GM10847 (cell line): ENCODE results near the gene MMP24OS.

Experiments used
- POLR2A ChIP-seq: IDR thresholded peaks from 2 replicates; pipeline ENCODE4 v1.6.1; 2011; ENCODE audit not compliant: insufficient read length; ENCODE audit errors: extremely low read depth

Gene MMP24OS

DNA sequence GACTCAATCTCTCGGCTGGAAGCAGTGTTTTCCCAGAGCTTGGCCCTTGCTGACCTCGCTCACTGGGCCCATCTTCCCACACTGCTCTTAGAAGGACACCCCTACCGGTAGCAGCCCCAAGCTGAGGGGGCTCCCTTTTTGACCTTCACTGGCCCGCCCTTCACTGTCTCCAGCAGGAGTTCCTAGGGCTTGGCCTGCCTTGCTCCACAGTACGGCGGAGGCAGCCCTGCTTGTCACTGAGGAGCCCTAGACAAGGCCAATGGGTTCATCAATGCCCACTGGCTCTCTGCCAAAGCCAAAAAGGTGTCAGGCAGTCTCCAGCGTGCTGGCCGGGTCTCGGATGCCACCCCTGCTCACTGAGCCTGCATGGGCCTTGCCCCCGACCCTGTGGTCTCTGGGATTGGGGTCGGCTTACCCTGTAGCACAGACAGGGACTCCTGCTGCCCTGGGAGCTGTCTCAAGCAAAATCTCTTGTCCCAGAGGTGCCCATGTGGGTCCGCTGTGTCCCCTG lies 2.1 kb downstream of the MMP24OS start:
- TF ChIP-seq POLR2A: no peak

DNA sequence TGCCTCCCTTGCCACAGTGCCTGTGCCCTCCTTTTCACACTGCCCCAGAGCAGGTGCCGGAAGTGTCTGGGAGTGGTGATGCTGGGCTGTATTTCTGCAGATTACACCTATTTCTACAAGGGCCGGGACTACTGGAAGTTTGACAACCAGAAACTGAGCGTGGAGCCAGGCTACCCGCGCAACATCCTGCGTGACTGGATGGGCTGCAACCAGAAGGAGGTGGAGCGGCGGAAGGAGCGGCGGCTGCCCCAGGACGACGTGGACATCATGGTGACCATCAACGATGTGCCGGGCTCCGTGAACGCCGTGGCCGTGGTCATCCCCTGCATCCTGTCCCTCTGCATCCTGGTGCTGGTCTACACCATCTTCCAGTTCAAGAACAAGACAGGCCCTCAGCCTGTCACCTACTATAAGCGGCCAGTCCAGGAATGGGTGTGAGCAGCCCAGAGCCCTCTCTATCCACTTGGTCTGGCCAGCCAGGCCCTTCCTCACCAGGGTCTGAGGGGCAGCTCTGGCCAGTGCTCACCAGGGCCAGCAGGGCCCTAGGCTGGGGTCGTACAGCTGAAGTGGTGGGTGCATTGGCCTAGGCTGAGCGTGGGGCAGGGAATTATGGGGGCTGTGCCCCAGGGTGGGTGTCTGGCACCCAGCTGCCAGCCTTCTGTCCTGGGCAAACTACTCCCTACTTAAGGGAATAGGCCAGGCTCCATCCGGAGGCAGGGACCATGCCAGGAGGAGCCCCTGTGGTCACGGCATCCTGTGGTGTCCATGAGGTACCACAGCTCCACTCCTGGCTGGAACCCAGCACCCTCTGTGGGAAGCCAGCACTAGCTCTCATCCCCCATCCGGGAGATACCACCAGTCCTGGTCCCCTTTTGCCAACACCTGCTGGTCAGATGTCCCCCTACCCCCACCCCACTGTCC lies 3.5 kb downstream of the MMP24OS start:
- TF ChIP-seq POLR2A: no peak

DNA sequence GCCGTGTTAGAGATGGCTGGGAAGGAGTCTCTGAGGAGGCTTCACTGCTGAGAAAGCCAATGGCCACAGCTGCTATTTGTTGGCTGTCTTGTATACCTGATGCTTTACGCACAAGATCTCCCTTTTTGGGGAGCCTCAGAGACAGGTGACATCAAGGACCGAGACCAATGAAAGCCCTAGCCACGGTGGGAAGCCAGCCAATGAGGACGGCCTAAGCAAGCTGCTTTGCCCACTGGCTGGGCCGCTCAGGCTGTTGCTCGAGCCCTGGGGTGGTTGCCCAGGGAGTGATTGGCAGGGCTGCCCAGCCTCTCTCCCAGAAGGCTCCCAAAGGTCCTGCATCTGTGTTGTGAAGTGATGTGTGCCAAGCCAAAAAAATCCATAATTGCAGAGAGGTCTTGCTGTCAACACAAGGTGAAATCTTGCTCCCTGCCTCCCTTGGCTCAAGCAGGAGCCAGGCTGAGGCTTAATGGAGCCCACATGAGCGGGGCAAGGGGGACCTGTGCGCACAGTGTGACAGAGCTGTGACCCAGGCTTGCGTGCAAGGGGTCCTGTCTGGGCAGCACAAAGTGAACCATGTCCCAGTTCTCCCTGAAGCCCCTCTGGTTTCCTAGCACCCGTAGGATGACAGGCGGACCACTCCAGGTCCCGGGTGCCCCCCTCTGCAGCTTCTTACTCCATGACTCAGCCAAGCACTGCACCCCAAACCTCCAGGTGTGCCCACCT lies 4.3 kb downstream of the MMP24OS start:
- TF ChIP-seq POLR2A: no peak

DNA sequence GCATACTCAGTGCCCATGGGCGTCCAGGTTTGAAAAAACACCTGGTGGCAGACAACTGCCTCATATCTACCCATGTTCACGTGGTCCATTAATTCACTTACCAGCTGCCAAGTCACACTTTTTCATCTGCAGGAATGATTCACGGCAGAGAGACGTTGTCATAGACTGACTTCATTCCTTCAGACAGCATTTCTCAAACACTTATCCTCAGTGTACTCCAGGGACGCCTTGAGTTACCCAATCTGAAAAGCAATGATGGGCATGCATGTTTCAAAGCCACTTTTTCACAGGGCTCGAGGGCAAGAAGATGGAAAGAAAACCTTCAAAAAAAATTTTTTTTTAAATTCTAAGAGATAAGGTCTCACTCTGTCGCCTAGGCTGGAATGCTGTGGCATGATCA lies 6.0 kb downstream of the MMP24OS start:
- TF ChIP-seq POLR2A: no peak

DNA sequence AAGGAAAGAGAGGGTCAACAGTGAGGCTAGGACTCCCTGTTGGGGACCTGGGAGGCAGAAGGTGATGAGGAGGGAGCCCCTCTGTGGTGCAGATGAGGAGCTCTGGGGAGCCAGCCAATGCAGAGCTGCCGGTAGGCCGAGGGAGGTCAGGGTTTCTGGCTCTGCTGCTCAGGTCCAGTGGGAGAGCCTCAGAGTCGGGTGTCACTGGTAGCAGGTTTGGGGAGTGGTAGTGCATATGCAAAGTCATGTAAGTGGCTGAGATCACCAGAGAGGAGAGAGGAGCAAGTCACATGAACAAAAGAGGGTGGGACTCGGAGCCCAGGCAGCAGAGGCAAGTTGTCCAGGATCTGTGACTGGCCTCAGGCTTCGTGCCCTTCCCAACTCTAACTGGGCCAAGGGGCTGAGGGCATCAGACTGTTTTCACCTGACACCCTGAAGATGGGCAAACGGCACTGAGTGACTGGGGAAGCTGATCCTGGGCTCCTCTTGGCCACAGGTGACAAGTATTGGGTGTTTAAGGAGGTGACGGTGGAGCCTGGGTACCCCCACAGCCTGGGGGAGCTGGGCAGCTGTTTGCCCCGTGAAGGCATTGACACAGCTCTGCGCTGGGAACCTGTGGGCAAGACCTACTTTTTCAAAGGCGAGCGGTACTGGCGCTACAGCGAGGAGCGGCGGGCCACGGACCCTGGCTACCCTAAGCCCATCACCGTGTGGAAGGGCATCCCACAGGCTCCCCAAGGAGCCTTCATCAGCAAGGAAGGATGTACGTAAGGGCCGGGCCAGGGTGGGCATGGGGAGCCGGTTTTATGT lies 6.6 kb downstream of the MMP24OS start:
- no peak for TF ChIP-seq POLR2A

DNA sequence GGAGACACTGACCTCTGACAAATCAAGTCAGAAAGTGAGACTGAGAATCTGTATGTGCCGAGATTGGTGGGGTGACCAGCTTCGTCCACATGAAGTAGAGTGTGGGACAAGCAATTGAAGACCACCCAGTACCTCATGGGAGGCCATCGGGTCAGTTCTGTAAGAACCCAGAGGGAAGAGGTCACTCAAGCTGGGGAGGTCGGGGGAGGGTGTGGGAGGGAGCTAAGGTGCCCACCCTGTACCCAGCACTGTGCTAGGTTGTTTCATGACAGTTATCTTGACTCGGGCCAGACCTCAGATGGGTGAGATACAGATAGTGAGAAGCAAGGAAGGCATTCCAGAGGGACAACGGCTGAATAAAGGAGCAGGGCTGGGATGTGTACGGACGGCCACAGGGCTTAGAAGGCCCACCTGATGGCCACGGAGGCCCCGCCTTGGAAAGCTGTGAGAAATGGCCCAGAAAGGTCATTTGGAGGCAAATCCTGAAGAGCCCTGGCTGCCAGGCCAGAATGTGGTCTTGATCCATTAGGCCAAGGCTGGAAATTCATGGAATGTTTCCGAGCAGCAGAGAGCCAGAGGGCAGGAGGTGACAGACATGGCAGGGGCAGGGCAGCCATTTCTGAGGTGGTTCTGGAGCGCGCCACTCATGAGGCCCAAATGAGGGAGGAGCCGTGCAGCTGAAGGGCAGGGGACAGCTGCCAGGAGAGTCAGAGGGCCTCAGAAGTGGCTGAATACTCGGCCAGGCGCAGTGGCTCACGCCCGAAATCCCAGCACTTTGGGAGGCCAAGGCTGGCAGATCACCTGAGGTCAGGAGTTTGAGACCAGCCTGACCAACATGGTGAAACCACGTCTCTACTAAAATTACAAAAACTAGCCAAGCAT lies 7.7 kb downstream of the MMP24OS start:
- no peak for TF ChIP-seq POLR2A

DNA sequence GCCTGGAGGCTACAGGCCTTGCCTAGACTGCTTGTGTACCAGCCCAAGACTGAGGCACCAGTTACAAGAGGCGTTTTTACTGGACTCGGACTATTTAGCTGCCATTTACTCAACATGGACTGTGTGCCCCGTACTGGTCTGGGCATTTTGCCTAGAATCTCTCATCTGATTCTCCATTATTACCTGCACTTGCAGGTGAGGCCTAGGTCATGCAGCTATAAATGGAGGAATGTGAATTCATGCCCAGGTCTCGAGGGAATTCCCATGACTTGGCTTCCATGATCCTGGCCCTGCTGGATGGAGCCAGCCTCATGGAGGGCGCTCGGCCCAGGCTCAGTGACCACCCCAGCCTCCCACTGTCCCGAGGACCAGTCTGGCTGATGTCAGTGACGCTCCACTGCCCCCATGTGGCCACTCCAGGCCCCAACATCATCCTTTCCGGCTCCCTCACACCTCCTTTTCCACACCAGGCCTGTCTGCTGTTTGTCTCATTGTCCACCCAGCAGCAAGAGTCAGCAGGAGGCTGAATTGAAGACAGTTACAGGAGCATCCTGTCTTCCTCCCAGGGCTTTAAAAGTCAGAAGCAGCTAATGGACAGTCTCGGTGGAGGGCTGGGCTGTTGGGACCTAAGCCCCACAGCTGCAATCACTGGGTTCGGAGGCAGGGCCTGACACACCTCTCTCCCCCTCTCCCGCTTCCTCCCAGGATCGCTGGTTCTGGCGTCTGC lies 8.7 kb downstream of the MMP24OS start:
- no peak for TF ChIP-seq POLR2A

DNA sequence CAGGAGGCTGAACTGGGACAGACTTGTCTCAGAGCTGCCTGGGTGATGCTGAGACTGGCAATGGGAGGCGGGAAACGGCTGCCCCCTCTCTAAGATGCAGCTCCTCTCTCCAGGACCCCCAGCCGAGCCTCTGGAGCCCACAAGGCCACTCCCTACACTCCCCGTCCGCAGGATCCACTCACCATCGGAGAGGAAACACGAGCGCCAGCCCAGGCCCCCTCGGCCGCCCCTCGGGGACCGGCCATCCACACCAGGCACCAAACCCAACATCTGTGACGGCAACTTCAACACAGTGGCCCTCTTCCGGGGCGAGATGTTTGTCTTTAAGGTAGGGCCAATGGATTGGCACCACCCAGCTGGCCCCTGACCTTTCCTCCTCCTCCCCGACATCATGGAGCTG lies 10.8 kb downstream of the MMP24OS start:
- no peak for TF ChIP-seq POLR2A

DNA sequence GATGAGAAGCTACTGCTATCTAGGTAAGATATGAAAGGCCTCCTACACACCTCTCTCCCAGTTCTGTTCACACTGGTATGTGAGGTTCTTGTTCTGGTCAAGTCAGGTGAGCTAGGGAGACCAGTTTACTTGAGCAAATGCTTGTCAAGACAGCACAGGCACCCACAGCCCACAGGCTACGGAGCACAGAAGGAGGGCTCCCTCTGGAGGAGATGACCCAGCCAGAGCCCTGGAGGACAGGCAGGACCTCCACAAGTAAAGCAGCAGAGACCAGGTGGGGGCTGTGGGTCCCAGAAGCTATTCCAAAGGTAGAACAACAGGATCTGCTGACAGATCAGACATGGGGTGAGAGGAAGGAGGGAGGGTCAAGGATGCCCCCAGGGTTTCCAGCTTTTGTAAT lies 13.2 kb downstream of the MMP24OS start:
- TF ChIP-seq POLR2A: no peak

DNA sequence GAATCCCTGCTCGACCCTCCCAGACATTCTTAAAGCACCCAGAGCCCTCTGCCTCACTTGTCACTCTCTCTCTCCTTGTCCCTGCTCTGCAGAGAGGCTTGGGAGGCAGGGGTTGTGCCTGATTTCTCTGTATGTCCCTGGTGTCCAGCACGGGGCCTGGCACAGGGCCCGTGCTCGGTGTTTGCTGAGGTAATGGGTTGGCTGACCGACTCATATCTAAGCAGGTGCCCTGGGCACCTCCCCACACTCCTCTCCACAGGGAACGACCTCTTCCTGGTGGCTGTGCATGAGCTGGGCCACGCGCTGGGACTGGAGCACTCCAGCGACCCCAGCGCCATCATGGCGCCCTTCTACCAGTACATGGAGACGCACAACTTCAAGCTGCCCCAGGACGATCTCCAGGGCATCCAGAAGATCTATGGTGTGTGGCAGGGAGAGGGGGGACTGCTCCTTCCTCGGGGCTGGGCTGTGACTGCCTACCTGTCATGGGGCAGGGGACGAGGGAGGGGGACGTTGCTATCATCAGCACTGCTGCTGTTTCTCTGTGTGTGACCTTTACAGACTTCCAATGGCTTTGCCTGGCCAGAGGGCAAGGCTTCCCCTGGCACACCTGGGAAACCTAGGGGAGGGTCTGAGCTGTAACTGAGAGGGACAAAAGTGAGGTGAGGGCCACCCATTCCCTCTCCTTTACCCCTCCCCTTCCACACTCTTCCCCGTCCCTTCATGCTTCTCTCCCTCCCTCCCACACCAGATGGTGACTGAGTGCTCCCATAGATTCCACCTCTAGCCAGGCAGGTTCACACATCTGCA lies 14.2 kb downstream of the MMP24OS start:
- TF ChIP-seq POLR2A: no peak

DNA sequence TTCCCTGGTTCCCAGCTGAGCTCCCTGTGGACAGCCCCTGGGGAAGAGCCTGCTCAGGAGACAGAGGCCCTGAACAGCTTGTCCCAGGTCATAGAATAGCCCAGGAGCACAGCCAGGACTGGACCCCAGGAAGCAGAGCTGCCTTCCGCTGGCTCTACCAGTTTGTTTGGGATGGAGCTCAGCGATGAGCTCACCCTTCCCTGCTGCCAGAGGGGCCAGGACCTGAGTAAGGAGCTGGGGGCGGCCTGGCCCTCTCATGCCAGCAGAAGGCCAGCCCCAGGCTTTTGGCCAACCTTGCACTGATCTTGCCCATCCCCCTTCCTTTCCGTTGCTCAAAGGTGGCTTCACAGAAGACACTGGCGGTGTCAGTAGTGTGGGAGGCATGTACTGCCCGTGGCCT lies 17.5 kb downstream of the MMP24OS start:
- TF ChIP-seq POLR2A: no peak

DNA sequence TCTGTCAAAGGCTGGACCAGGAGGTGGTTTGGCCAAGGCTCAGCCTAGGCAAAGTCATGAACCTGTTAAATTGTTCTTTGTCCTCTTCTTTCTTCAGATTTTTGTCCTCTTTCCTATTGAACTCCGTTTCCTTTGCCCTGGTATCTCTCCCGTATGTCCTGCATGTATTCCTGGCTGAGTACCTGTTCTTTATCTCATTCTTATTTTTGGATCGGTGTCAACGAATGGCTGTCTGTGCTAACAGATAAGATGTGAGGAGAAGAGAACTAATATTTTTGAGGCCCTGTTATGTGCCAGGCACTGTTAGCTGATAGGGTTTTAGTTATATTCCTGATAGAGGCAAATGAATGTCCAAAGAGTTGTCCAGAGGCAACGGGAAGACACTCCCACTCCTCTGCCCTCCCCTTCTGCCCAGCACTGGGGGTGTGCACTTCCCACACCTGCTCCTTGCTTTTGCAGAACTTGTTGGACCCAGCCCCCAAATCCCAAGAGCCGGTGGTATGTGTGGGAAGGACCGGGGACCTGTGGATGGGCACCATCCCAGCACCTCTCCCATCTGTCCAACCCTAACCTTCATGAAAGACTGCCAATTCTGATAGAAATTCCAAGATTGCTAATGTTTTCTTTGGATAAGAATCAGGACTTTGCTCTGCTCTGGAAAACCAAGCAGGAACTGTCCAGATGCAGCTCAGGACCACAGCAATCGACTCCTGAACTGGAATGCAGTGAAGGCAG lies 20.6 kb downstream of the MMP24OS start:
- no peak for TF ChIP-seq POLR2A
